NB4 (cell line): ENCODE measurements around the gene FCRLA.
"Not testable (repeated sequence)": the region's sequence is repeated elsewhere in the genome, so short reads cannot be mapped to it uniquely, and the experiment has no call there.

ENCODE experiments used
- DNase-seq: peaks from one replicate; pipeline ENCODE4 v3.0.0; 2010; ENCODE audit warnings: low read depth
- H3K4me3 ChIP-seq: one replicate; pipeline ENCODE4 v1.5.1; 2011; ENCODE audit warnings: mild to moderate bottlenecking, low read depth, low read length, moderate library complexity
- MYC ChIP-seq: IDR thresholded peaks from 2 replicates; pipeline ENCODE4 v1.6.1; 2011; ENCODE audit warnings: low read depth, low read length
- POLR2A ChIP-seq: IDR thresholded peaks from 2 replicates; pipeline ENCODE4 v1.6.1; 2011; ENCODE audit warnings: mild to moderate bottlenecking; ENCODE audit not compliant: insufficient read length; ENCODE audit errors: extremely low read depth
- TF ChIP-seq, protein P1 (sequence below): IDR thresholded peaks from 2 replicates; pipeline ENCODE4 v1.6.1; 2011; ENCODE audit warnings: low read depth, low read length
- TF ChIP-seq, protein P2 (sequence below): IDR thresholded peaks from one replicate; pipeline ENCODE4 v1.5.1; 2012; ENCODE audit warnings: low read depth, low read length

FCRLA gene

DNA sequence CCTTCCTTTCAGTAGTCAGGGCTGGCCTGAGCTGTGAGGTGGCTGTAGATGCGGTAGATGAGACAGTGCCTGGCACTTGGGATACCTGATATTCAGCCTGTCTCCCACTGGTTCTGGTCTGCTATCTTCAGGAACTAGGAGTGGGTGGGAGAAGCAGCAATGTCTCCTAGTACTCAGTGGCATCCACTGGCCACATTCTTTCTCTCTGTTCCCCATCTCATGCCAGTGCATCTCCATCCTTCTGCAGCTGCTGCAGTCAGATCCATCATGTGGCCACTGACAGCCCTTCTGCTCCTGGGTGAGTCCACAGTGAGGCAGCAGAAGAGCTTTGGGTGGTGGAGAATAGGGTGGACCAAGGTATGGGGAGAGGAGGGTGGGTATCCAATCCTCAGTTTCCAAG lies 15.4 kb downstream of the FCRLA start:
- TF ChIP-seq, protein P1, sequence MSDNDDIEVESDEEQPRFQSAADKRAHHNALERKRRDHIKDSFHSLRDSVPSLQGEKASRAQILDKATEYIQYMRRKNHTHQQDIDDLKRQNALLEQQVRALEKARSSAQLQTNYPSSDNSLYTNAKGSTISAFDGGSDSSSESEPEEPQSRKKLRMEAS, result no peak
- DNase-seq, result no peak
- no peak overlapping the region for H3K4me3 ChIP-seq

DNA sequence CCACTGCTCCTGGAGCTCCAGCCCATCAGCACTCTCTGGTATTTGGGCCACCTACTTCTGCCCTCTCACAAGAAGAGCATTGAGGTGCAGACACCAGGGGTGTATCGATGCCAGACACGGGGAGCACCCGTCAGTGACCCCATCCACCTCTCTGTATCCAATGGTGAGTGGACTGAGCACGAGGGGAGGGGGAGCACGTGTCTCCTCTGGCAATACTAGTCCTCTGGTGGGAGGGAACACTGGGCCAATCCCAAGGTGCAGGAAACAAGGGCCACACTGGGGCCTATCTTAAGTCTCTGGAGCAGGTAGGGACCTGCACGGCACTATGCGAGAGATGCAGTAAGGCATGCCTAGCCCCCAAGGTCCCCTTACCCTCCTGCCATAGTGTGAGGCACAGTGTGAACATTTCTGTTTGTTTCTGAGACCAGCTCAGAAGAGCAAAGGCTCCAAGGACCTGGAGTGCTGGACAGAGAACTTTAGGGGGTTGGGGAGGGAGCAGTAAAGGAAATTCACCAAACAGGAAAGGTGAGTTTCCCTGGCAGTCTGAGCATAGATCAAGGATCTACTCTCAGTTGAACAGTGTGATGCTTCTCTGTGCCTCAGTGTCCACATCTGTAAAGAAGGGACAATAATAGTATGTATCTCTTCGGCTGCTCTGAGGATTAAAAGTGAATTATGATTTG lies 16.6 kb downstream of the FCRLA start:
- no peak overlapping the region for H3K4me3 ChIP-seq
- DNase-seq, result no peak

GRCh38 chr1:161725258-161725907 lies 18.4 kb downstream of the FCRLA start:
- not testable (repeated sequence) for DNase-seq

More for the DNA sequence above, 16.6 kb downstream of the FCRLA start:
- TF ChIP-seq, protein P2, sequence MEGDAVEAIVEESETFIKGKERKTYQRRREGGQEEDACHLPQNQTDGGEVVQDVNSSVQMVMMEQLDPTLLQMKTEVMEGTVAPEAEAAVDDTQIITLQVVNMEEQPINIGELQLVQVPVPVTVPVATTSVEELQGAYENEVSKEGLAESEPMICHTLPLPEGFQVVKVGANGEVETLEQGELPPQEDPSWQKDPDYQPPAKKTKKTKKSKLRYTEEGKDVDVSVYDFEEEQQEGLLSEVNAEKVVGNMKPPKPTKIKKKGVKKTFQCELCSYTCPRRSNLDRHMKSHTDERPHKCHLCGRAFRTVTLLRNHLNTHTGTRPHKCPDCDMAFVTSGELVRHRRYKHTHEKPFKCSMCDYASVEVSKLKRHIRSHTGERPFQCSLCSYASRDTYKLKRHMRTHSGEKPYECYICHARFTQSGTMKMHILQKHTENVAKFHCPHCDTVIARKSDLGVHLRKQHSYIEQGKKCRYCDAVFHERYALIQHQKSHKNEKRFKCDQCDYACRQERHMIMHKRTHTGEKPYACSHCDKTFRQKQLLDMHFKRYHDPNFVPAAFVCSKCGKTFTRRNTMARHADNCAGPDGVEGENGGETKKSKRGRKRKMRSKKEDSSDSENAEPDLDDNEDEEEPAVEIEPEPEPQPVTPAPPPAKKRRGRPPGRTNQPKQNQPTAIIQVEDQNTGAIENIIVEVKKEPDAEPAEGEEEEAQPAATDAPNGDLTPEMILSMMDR, result no peak
- TF ChIP-seq POLR2A, result no peak
- TF ChIP-seq MYC, result no peak
- TF ChIP-seq, protein P1, result no peak

DNA sequence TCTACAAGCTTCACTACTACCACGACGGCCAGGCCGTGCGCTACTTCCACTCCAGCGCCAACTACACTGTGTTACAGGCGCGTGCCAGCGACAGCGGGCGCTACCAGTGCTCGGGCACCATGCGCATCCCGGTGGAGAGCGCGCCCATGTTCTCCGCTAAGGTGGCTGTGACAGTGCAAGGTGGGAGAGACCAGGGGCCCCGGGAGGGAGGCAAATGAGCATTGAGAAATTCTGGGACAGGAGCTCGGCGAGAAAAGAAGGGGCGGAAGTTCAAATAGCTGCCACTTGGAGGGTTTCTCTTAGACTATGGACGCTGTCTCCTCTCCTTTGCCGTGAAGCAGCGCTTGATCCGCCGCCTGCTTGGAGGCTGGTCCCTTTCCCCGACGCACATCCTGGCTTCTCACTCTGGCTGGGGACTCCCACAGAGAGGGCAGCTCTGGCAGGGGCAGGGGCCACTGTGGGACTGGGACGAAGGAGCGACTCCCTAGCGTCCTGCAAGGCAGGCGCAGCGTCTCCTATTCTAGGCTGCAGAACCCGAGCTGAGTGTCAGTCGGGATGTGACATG lies 19.0 kb downstream of the FCRLA start:
- DNase-seq, result peak; percentile 70
- TF ChIP-seq, protein P1, result no peak
- TF ChIP-seq MYC, result no peak

More at GRCh38 chr1:161725258-161725907, 18.4 kb downstream of the FCRLA start:
- H3K4me3 ChIP-seq, result peak overlapping the region; percentile 73

GRCh38 chr1:161726473-161727255 lies 19.6 kb downstream of the FCRLA start:
- TF ChIP-seq MYC, result peak; percentile 41
- TF ChIP-seq, protein P2, result no peak
- TF ChIP-seq, protein P1, result peak; percentile 75
- TF ChIP-seq POLR2A, result peak; percentile 90
- H3K4me3 ChIP-seq, result peak overlapping the region; percentile 73
- peak; percentile 91 for DNase-seq

More for the DNA sequence above, 19.0 kb downstream of the FCRLA start:
- H3K4me3 ChIP-seq, result peak overlapping the region; percentile 73

DNA sequence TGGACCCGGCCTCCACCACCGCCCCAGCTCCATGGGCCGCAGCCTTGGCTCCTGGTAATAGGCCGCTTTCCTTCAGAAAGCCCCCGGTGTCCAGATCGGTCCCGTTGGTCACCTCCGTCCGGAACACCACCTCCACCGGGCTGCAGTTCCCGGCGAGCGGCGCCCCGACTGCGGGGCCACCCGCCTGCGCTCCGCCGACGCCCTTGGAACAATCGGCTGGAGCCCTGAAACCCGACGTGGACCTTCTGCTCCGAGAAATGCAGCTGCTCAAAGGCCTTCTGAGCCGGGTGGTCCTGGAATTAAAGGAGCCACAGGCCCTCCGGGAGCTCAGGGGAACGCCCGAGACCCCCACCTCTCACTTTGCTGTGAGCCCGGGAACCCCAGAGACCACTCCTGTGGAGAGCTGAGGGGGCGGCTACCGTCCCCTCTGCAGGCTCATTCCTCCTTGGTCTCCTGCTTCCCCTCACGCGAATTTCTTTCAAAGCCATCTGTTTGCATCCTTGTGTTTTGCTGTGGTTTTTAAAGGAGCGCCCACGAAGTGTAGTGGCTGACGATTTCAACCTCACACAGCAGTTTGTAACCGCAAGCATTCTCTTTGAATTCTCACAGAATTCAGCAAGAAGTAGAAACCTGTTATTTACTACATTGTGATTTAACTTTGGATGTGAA lies 20.4 kb downstream of the FCRLA start:
- peak; percentile 82 for DNase-seq
- TF ChIP-seq, protein P2, result no peak
- TF ChIP-seq, protein P1, result no peak
- no peak for TF ChIP-seq POLR2A
- no peak for TF ChIP-seq MYC

More for the DNA sequence above, 20.4 kb downstream of the FCRLA start:
- H3K4me3 ChIP-seq, result peak overlapping the region; percentile 60
